Caco-2 (cell line): Measurements from ENCODE around the gene TMA7B. TPM values are rescaled to one million over a fixed set of nuclear protein-coding genes. Genes with fewer than 3 reads are reported as not detected.

ENCODE experiments used
- BruUV-seq: library from RNA; stranded (reverse); fragments of 400-500 nt; replicated peaks from 2 replicates; lab custom pipeline; 2021; lab: Mats Ljungman, UMichigan
- CTCF ChIA-PET: fragments of 300-600 bp; sonication (Branson Sonifier 250); formaldehyde crosslinking; loops from one replicate; lab custom pipeline; 2022; ENCODE audit warnings: antibody characterized with exemption; lab: Charles Lee
- POLR2A ChIA-PET: fragments of 300-600 bp; sonication (Branson Sonifier 250); formaldehyde crosslinking; loops from one replicate; lab custom pipeline; 2022; ENCODE audit warnings: antibody characterized with exemption; lab: Charles Lee
- DNase-seq, 2 experiments: peaks; one replicate each; pipeline versions ENCODE4 v3.0.0 to v3.0.0-alpha.2; 2020 to 2022
- H3K27me3 ChIP-seq: replicated peaks from 2 replicates; pipeline ENCODE4 v1.6.0; 2011; ENCODE audit warnings: low read length; ENCODE audit not compliant: control insufficient read depth, insufficient read depth
- H3K36me3 ChIP-seq: 2 replicates; pipeline ENCODE4 v1.5.1; 2011; ENCODE audit warnings: low read length; ENCODE audit not compliant: control insufficient read depth, insufficient read depth
- H3K4me1 ChIP-seq: fragments of 250-450 bp; sonication (Bioruptor Pico); 2 replicates; pipeline ENCODE4 v1.5.1; 2020; ENCODE audit warnings: mild to moderate bottlenecking
- H3K4me3 ChIP-seq: 2 replicates; pipeline ENCODE4 v1.5.1; 2011; ENCODE audit warnings: low read depth, mild to moderate bottlenecking, control low read depth, low read length
- H3K9me3 ChIP-seq: fragments of 250-450 bp; sonication (Bioruptor Pico); 2 replicates; pipeline ENCODE4 v1.5.1; 2020; ENCODE audit warnings: mild to moderate bottlenecking, moderate library complexity
- H3K27ac Mint-ChIP-seq: one replicate; pipeline ENCODE4 v1.8.0; 2022; ENCODE audit warnings: mixed read lengths; ENCODE audit not compliant: unreplicated experiment
- H3K27me3 Mint-ChIP-seq: one replicate; pipeline ENCODE4 v1.8.0; 2022; ENCODE audit warnings: mixed read lengths; ENCODE audit not compliant: insufficient read depth, unreplicated experiment
- H3K36me3 Mint-ChIP-seq: one replicate; pipeline ENCODE4 v1.8.0; 2022; ENCODE audit warnings: mild to moderate bottlenecking, mixed read lengths; ENCODE audit not compliant: insufficient read depth, unreplicated experiment
- H3K4me1 Mint-ChIP-seq: one replicate; pipeline ENCODE4 v1.8.0; 2022; ENCODE audit warnings: low read depth, mixed read lengths; ENCODE audit not compliant: unreplicated experiment
- H3K4me3 Mint-ChIP-seq: one replicate; pipeline ENCODE4 v1.8.0; 2022; ENCODE audit warnings: mild to moderate bottlenecking, moderate library complexity, mixed read lengths; ENCODE audit not compliant: unreplicated experiment
- H3K9me3 Mint-ChIP-seq: one replicate; pipeline ENCODE4 v1.8.0; 2022; ENCODE audit warnings: mixed read lengths; ENCODE audit not compliant: unreplicated experiment
- CTCF ChIP-seq, 2 experiments: fragments of 200-600 bp in 1 of 2; IDR thresholded peaks; 1 replicate in 1 of 2; 2 replicates in 1 of 2; pipeline versions ENCODE4 v1.5.1 to v1.8.0; 2011 to 2022; ENCODE audit warnings: antibody characterized with exemption in 1 of 2, control low read depth in 1 of 2, inconsistent platforms in 1 of 2, low read depth in 1 of 2, low read length in 1 of 2, mild to moderate bottlenecking in 1 of 2, moderate library complexity in 1 of 2; ENCODE audit not compliant: insufficient read depth in 1 of 2, severe bottlenecking in 1 of 2, unreplicated experiment in 1 of 2
- intact Hi-C: fragments of 100-400 bp; cut with micrococcal nuclease; formaldehyde crosslinking; loops from one replicate; pipeline ENCODE4 v1.10.0; 2022; ENCODE audit not compliant: unreplicated experiment
- total RNA-seq: library from RNA; stranded (reverse); gene quantifications from 2 replicates; pipeline ENCODE4 v1.2.3, GENCODE V29; 2022

Gene TMA7B
- total RNA-seq, 1 experiment from 2014 or later, result not detected

GRCh38 chr22:39916496-39916895 lies 43.7 kb upstream of the TMA7B start:
- intact Hi-C loops, result no loop called here
- H3K4me3 ChIP-seq, result no peak overlapping the region
- no peaks in the 10 kb centered on the region for H3K4me1 Mint-ChIP-seq
- H3K4me1 ChIP-seq, result no peaks in the 10 kb centered on the region
- peaks cover 13% of the 10 kb centered on the region for H3K27me3 Mint-ChIP-seq
- TF ChIP-seq CTCF (IDR thresholded peaks at IDR 0.05; ENCODE audit: insufficient read depth in 1 of 2, low read depth in 1 of 2, low read length in 1 of 2, severe bottlenecking in 1 of 2, unreplicated experiment in 1 of 2), result no peak
- no TSS peak for BruUV-seq
- no peak for DNase-seq
- no peak overlapping the region for H3K27ac Mint-ChIP-seq
- ChIA-PET POLR2A (no interaction called here), CTCF (no interaction called here)
- H3K36me3 ChIP-seq, result no peaks in the 10 kb centered on the region
- no peaks in the 10 kb centered on the region for H3K9me3 ChIP-seq
- H3K9me3 Mint-ChIP-seq, result no peaks in the 10 kb centered on the region
- no peaks in the 10 kb centered on the region; the same call in 1 of the 2 replicates for H3K27me3 ChIP-seq
- H3K36me3 Mint-ChIP-seq, result no peaks in the 10 kb centered on the region
- H3K4me3 Mint-ChIP-seq, result no peak overlapping the region

- H3K36me3 Mint-ChIP-seq, result no peaks in the 10 kb centered on the region
- H3K4me1 Mint-ChIP-seq, result no peaks in the 10 kb centered on the region
- Histone ChIP-seq H3K9me3 (no peaks in the 10 kb centered on the region), H3K27me3 (no peaks in the 10 kb centered on the region; the same call in 1 of the 2 replicates), H3K4me3 (no peak overlapping the region), H3K4me1 (no peaks in the 10 kb centered on the region), H3K36me3 (no peaks in the 10 kb centered on the region)
- CTCF ChIA-PET, result no interaction called here
- intact Hi-C loops, result no loop called here
- POLR2A ChIA-PET, result no interaction called here
- H3K9me3 Mint-ChIP-seq, result no peaks in the 10 kb centered on the region
- DNase-seq, result no peak
- no TSS peak for BruUV-seq
- H3K27me3 Mint-ChIP-seq, result peaks cover 17% of the 10 kb centered on the region
- no peak overlapping the region for H3K4me3 Mint-ChIP-seq
- H3K27ac Mint-ChIP-seq, result no peak overlapping the region
- no peak for TF ChIP-seq CTCF (IDR thresholded peaks at IDR 0.05; ENCODE audit: insufficient read depth in 1 of 2, low read depth in 1 of 2, low read length in 1 of 2, severe bottlenecking in 1 of 2, unreplicated experiment in 1 of 2)
These were observed 43.0 kb upstream of the TMA7B start for GRCh38 chr22:39917197-39917643.

- Mint-ChIP-seq H3K27me3 (peaks cover 21% of the 10 kb centered on the region), H3K4me1 (no peaks in the 10 kb centered on the region), H3K27ac (no peak overlapping the region), H3K36me3 (no peaks in the 10 kb centered on the region), H3K4me3 (no peak overlapping the region), H3K9me3 (no peaks in the 10 kb centered on the region)
- intact Hi-C loops, result no loop called here
- Histone ChIP-seq H3K36me3 (no peaks in the 10 kb centered on the region), H3K4me3 (no peak overlapping the region), H3K27me3 (no peaks in the 10 kb centered on the region; the same call in 1 of the 2 replicates), H3K9me3 (no peaks in the 10 kb centered on the region), H3K4me1 (no peaks in the 10 kb centered on the region)
- ChIA-PET POLR2A (no interaction called here), CTCF (no interaction called here)
- no peak for TF ChIP-seq CTCF (IDR thresholded peaks at IDR 0.05; ENCODE audit: insufficient read depth in 1 of 2, low read depth in 1 of 2, low read length in 1 of 2, severe bottlenecking in 1 of 2, unreplicated experiment in 1 of 2)
- no TSS peak for BruUV-seq
- DNase-seq, result no peak
These were observed 42.3 kb upstream of the TMA7B start for GRCh38 chr22:39917776-39918495.
